IMR-90 (cell line): ENCODE results near the gene STUM. TPM values are rescaled to one million over a fixed set of nuclear protein-coding genes. Genes with fewer than 3 reads are reported as not detected.

Source experiments
- ATAC-seq: fragments of 200-7000 bp; cut with Tn5 transposase; 2 replicates; pipeline ENCODE4 v1.9.1; 2020; ENCODE audit warnings: low read depth, mild to moderate bottlenecking, moderate library complexity
- BruUV-seq: library from RNA; stranded (reverse); fragments of 400-500 nt; replicated peaks from 2 replicates; lab custom pipeline; 2021; lab: Mats Ljungman, UMichigan
- CTCF ChIA-PET: fragments of 300-600 bp; formaldehyde crosslinking; extraction: SDS; loops from one replicate; lab custom pipeline; 2021; ENCODE audit warnings: antibody characterized with exemption; lab: Yijun Ruan, JAX
- POLR2A ChIA-PET: fragments of 300-600 bp; sonication (Branson Sonifier 250); formaldehyde crosslinking; loops from one replicate; lab custom pipeline; 2022; ENCODE audit warnings: antibody characterized with exemption; ENCODE audit not compliant: unreplicated experiment; lab: Charles Lee
- DNase-seq: peaks from one replicate; pipeline ENCODE4 v3.0.0; 2013
- H2AFZ ChIP-seq: replicated peaks from 2 replicates; pipeline ENCODE3; 2013; ENCODE audit warnings: low read length, mild to moderate bottlenecking; ENCODE audit not compliant: poor library complexity
- H2AK5ac ChIP-seq: 2 replicates; pipeline ENCODE4 v1.6.1; 2013; ENCODE audit warnings: low read depth, low read length, inconsistent platforms
- H2AK9ac ChIP-seq: replicated peaks from 2 replicates; pipeline ENCODE3; 2013; ENCODE audit warnings: mild to moderate bottlenecking, low read depth, low read length, moderate library complexity; ENCODE audit not compliant: poor library complexity
- H2BK120ac ChIP-seq: 2 replicates; pipeline ENCODE4 v1.6.1; 2013; ENCODE audit warnings: low read depth, low read length, inconsistent platforms
- H2BK15ac ChIP-seq: 3 replicates; pipeline ENCODE4 v1.6.1; 2013; ENCODE audit warnings: low read depth, low read length, inconsistent platforms
- H2BK20ac ChIP-seq: 2 replicates; pipeline ENCODE4 v1.6.1; 2013; ENCODE audit warnings: low read depth, mild to moderate bottlenecking, inconsistent platforms, low read length, moderate library complexity
- H2BK5ac ChIP-seq: 2 replicates; pipeline ENCODE4 v1.6.1; 2013; ENCODE audit warnings: mild to moderate bottlenecking, low read depth, low read length, inconsistent platforms; ENCODE audit not compliant: poor library complexity, severe bottlenecking
- H3K14ac ChIP-seq: replicated peaks from 2 replicates; pipeline ENCODE4 v1.6.1; 2013; ENCODE audit warnings: low read depth, low read length, inconsistent platforms
- H3K18ac ChIP-seq: 2 replicates; pipeline ENCODE4 v1.6.1; 2013; ENCODE audit warnings: low read depth, low read length, control low read depth
- H3K23ac ChIP-seq: 2 replicates; pipeline ENCODE4 v1.6.1; 2013; ENCODE audit warnings: low read depth, low read length, inconsistent platforms
- H3K27ac ChIP-seq: 2 replicates; pipeline ENCODE4 v1.5.1; 2013; ENCODE audit warnings: mild to moderate bottlenecking, control low read depth, low read length; ENCODE audit not compliant: insufficient read depth
- H3K27me3 ChIP-seq: 2 replicates; pipeline ENCODE4 v1.6.1; 2013; ENCODE audit warnings: low read length; ENCODE audit not compliant: control insufficient read depth, insufficient read depth
- H3K36me3 ChIP-seq: 2 replicates; pipeline ENCODE4 v1.6.1; 2013; ENCODE audit warnings: low read length, mixed read lengths; ENCODE audit not compliant: control insufficient read depth, insufficient read depth
- H3K4ac ChIP-seq: 2 replicates; pipeline ENCODE4 v1.6.1; 2013; ENCODE audit warnings: low read depth, low read length, inconsistent platforms
- H3K4me1 ChIP-seq: 2 replicates; pipeline ENCODE4 v1.6.1; 2013; ENCODE audit warnings: low read length, mixed read lengths; ENCODE audit not compliant: control insufficient read depth, insufficient read depth
- H3K4me2 ChIP-seq: 2 replicates; pipeline ENCODE4 v1.6.1; 2013; ENCODE audit warnings: low read depth, mild to moderate bottlenecking, control low read depth, low read length, moderate library complexity
- H3K4me3 ChIP-seq: 2 replicates; pipeline ENCODE4 v1.5.1; 2013; ENCODE audit warnings: low read depth, mild to moderate bottlenecking, control low read depth, low read length, moderate library complexity; ENCODE audit not compliant: insufficient read depth
- H3K56ac ChIP-seq: 2 replicates; pipeline ENCODE4 v1.6.1; 2013; ENCODE audit warnings: low read length, inconsistent platforms; ENCODE audit not compliant: insufficient read depth; ENCODE audit errors: extremely low read depth
- H3K79me1 ChIP-seq, 2 experiments: 2 replicates each; pipeline ENCODE4 v1.6.1; 2013; ENCODE audit warnings: low read length in 2 of 2, inconsistent platforms in 1 of 2, low read depth in 1 of 2
- H3K9ac ChIP-seq: 2 replicates; pipeline ENCODE4 v1.6.1; 2013; ENCODE audit warnings: low read depth, low read length, control low read depth
- H3K9me1 ChIP-seq: 2 replicates; pipeline ENCODE4 v1.6.1; 2013; ENCODE audit warnings: low read length, inconsistent platforms; ENCODE audit not compliant: insufficient read depth
- H3K9me3 ChIP-seq: 2 replicates; pipeline ENCODE4 v1.6.1; 2013; ENCODE audit warnings: low read length; ENCODE audit not compliant: control insufficient read depth, insufficient read depth
- H4K20me1 ChIP-seq: 2 replicates; pipeline ENCODE4 v1.6.1; 2013; ENCODE audit warnings: low read length, inconsistent platforms; ENCODE audit not compliant: insufficient read depth
- H4K5ac ChIP-seq: 2 replicates; pipeline ENCODE4 v1.6.1; 2013; ENCODE audit warnings: mild to moderate bottlenecking, low read depth, low read length, control low read depth
- H4K8ac ChIP-seq, 2 experiments: 2 replicates each; pipeline ENCODE4 v1.6.1; 2013; ENCODE audit warnings: low read depth in 2 of 2, low read length in 2 of 2, control low read depth in 1 of 2, inconsistent platforms in 1 of 2
- H4K91ac ChIP-seq: 2 replicates; pipeline ENCODE4 v1.6.1; 2013; ENCODE audit warnings: low read depth, low read length, inconsistent platforms; ENCODE audit not compliant: insufficient read depth
- CEBPB ChIP-seq: IDR thresholded peaks from 2 replicates; pipeline ENCODE4 v1.6.1; 2012; ENCODE audit warnings: low read depth, low read length, improper control_type of control experiment
- CHD1 ChIP-seq: IDR thresholded peaks from 2 replicates; pipeline ENCODE4 v1.6.1; 2012; ENCODE audit warnings: low read depth, low read length, improper control_type of control experiment
- CTCF ChIP-seq: conservative IDR thresholded peaks from 2 replicates; pipeline ENCODE4 v1.5.1; 2012; ENCODE audit warnings: mild to moderate bottlenecking, low read depth, low read length, improper control_type of control experiment
- ELK1 ChIP-seq: fragments of 150-350 bp; IDR thresholded peaks from 2 replicates; pipeline ENCODE4 v1.6.1; 2016; ENCODE audit warnings: low read depth, mild to moderate bottlenecking, low read length, moderate library complexity, borderline replicate concordance
- FOS ChIP-seq: fragments of 150-350 bp; IDR thresholded peaks from 2 replicates; pipeline ENCODE4 v1.6.1; 2016; ENCODE audit warnings: low read depth, low read length
- MAFK ChIP-seq: IDR thresholded peaks from 2 replicates; pipeline ENCODE4 v1.6.1; 2012; ENCODE audit warnings: low read depth, low read length, improper control_type of control experiment
- MAZ ChIP-seq: IDR thresholded peaks from 2 replicates; pipeline ENCODE4 v1.6.1; 2012; ENCODE audit warnings: low read depth, mild to moderate bottlenecking, low read length, improper control_type of control experiment, moderate library complexity, borderline replicate concordance
- MXI1 ChIP-seq: IDR thresholded peaks from 2 replicates; pipeline ENCODE4 v1.6.1; 2012; ENCODE audit warnings: low read depth, mild to moderate bottlenecking, low read length, moderate library complexity, borderline replicate concordance
- NFE2L2 ChIP-seq: fragments of 150-350 bp; IDR thresholded peaks from 2 replicates; pipeline ENCODE4 v1.6.1; 2016; ENCODE audit warnings: low read depth, mild to moderate bottlenecking, low read length
- POLR2A ChIP-seq: IDR thresholded peaks from 2 replicates; pipeline ENCODE4 v1.6.1; 2012; ENCODE audit warnings: mild to moderate bottlenecking, low read depth, low read length
- RAD21 ChIP-seq: IDR thresholded peaks from 2 replicates; pipeline ENCODE4 v1.6.1; 2012; ENCODE audit warnings: low read length, improper control_type of control experiment
- RFX5 ChIP-seq: IDR thresholded peaks from 2 replicates; pipeline ENCODE4 v1.8.0; 2012; ENCODE audit warnings: low read depth, mild to moderate bottlenecking, low read length, moderate library complexity
- USF2 ChIP-seq: fragments of 150-350 bp; IDR thresholded peaks from 2 replicates; pipeline ENCODE4 v1.6.1; 2017; ENCODE audit warnings: mild to moderate bottlenecking, antibody characterized with exemption, low read length, low read depth
- WGBS, 2 experiments: methylation state at CpG; one replicate each; pipeline versions ENCODE4 v1.1.5 to v1.1.7; 2013; ENCODE audit warnings: missing lambda C conversion rate in 2 of 2; ENCODE audit not compliant: insufficient read length in 1 of 2; ENCODE audit errors: extremely low coverage in 2 of 2; 5-methylcytosine and 5-hydroxymethylcytosine counted together
- dilution Hi-C: fragments of 300-500 bp; cut with HindIII; formaldehyde crosslinking; loops from one replicate; pipeline ENCODE4 v1.14.3; 2018; ENCODE audit warnings: low sequenced_read_pairs; ENCODE audit not compliant: unreplicated experiment
- in situ Hi-C: fragments of 300-500 bp; cut with MboI; formaldehyde crosslinking; loops from 3 replicates; pipeline ENCODE4 v1.14.3; 2019; ENCODE audit warnings: low sequenced_read_pairs, inconsistent platforms, mixed read lengths
- intact Hi-C: fragments of 100-400 bp; cut with micrococcal nuclease; formaldehyde crosslinking; loops from 2 replicates; pipeline ENCODE4 v1.10.0; 2022
- polyA plus RNA-seq, 3 experiments: library from polyadenylated mRNA; depleted of rRNA; stranded (reverse); fragments of >200 nt; gene quantifications; 2 replicates each; pipeline ENCODE4 v1.2.3, GENCODE V29; 2012; ENCODE audit warnings: low replicate concordance in 1 of 3
- total RNA-seq: library from RNA; depleted of rRNA; stranded (reverse); fragments of >200 nt; gene quantifications from 2 replicates; pipeline ENCODE4 v1.2.3, GENCODE V29; 2012

Gene STUM
- total and polyA plus RNA-seq, 2 of the 4 experiments (the other 2 are of a cell fraction) = not detected

- dilution Hi-C loops = no loop called here
These were observed 32.2 kb downstream of the STUM start for GRCh38 chr1:226580625-226581270.

More at GRCh38 chr1:226580625-226581270, 32.2 kb downstream of the STUM start:
- Histone ChIP-seq H3K79me1 (no peaks in the 10 kb centered on the region), H2AK9ac (no peak overlapping the region), H4K5ac (no peak overlapping the region), H3K9ac (no peak overlapping the region), H3K4me2 (no peak overlapping the region), H3K4ac (no peak overlapping the region), H2BK20ac (no peak overlapping the region), H3K23ac (no peak overlapping the region), H4K91ac (no peak overlapping the region), H3K27ac (no peak overlapping the region), H3K36me3 (no peaks in the 10 kb centered on the region), H3K14ac (no peak overlapping the region), H2BK15ac (no peak overlapping the region), H3K4me3 (no peak overlapping the region), H3K4me1 (no peaks in the 10 kb centered on the region), H3K18ac (no peak overlapping the region), H3K27me3 (peaks cover 11% of the 10 kb centered on the region), H2AK5ac (no peak overlapping the region), H3K9me1 (no peaks in the 10 kb centered on the region), H4K8ac (no peak overlapping the region), H2AFZ (no peak overlapping the region), H2BK5ac (no peak overlapping the region), H2BK120ac (no peak overlapping the region), H3K56ac (no peak overlapping the region), H4K20me1 (no peaks in the 10 kb centered on the region), H3K9me3 (no peaks in the 10 kb centered on the region; the same call in 1 of the 2 replicates)
- no CpG with 5 or more reads among the region's 6 CpGs for WGBS, 2 experiments
- intact Hi-C loops = no loop called here
- no TSS peak for BruUV-seq
- DNase-seq (no peak), ATAC-seq (no peak)
- TF ChIP-seq POLR2A (no peak), MAZ (no peak), FOS (no peak), MAFK (no peak), RFX5 (no peak), USF2 (no peak), MXI1 (no peak), NFE2L2 (no peak), CHD1 (no peak), ELK1 (no peak), CEBPB (no peak), RAD21 (no peak), CTCF (no peak)
- ChIA-PET POLR2A (interaction anchor here (0.6 kb wide), 1 partner anchor 233 kb away, joined by 7 read pairs; no protein-coding TSS in a partner anchor), CTCF (interaction anchor here (1.4 kb wide), 1 partner anchor 11 kb away, joined by 3 read pairs; no protein-coding TSS in a partner anchor)
- in situ Hi-C loops = no loop called here
